Peyer's patch (tissue), 4 donors: ENCODE results near the gene KRT77.

Experiments
- POLR2A ChIP-seq, 2 donors: fragments of 450-650 bp; IDR thresholded peaks; one replicate each; pipeline ENCODE4 v1.5.1; 2017; ENCODE audit warnings: antibody characterized with exemption in 2 of 2, mild to moderate bottlenecking in 2 of 2, moderate library complexity in 2 of 2
- TF ChIP-seq, protein P1 (sequence below), 6 experiments: fragments of 450-650 bp in 4 of 6; fragments of 200-600 bp in 2 of 6; sonication (generic) in 1 of 6; IDR thresholded peaks; one replicate each; pipeline ENCODE4 v1.5.1; 2017 to 2019; ENCODE audit warnings: antibody characterized with exemption in 6 of 6, mild to moderate bottlenecking in 3 of 6, moderate library complexity in 1 of 6

DNA sequence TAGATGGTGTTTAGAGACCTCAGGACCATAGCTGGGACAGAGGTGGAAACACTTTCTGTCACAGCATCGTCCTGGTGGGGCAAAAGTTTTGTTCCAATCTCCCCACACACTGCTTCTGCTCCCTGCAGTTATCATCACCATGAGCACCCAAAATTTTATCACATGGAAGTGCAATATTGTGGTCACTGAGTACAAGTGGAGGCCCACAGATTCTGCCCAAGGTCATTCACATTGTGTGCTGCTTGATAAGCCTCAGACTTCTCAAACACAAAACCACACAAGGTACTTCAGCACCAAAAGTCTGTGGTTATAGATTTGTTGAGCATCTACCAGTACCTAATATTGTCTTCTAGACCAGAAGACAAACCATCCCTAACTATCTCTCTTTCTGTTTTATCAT lies 554 bp upstream of the KRT77 start:
- TF ChIP-seq, protein P1, sequence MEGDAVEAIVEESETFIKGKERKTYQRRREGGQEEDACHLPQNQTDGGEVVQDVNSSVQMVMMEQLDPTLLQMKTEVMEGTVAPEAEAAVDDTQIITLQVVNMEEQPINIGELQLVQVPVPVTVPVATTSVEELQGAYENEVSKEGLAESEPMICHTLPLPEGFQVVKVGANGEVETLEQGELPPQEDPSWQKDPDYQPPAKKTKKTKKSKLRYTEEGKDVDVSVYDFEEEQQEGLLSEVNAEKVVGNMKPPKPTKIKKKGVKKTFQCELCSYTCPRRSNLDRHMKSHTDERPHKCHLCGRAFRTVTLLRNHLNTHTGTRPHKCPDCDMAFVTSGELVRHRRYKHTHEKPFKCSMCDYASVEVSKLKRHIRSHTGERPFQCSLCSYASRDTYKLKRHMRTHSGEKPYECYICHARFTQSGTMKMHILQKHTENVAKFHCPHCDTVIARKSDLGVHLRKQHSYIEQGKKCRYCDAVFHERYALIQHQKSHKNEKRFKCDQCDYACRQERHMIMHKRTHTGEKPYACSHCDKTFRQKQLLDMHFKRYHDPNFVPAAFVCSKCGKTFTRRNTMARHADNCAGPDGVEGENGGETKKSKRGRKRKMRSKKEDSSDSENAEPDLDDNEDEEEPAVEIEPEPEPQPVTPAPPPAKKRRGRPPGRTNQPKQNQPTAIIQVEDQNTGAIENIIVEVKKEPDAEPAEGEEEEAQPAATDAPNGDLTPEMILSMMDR (IDR thresholded peaks at IDR 0.05) = no peak
- no peak for TF ChIP-seq POLR2A (IDR thresholded peaks at IDR 0.05)
